RCC 7860 (cell line): ENCODE results near the gene GRM4.
"Not testable (repeated sequence)": the region's sequence is repeated elsewhere in the genome, so short reads cannot be mapped to it uniquely, and the experiment has no call there.

Source experiments
- DNase-seq: peaks from one replicate; pipeline ENCODE4 v3.0.0-alpha.2; 2015; ENCODE audit warnings: low spot score
- FAIRE-seq: peaks from 2 replicates; lab custom pipeline; 2012; peaks lifted over from hg19 to GRCh38; lab: Jason Lieb, UNC

The GRM4 gene

DNA sequence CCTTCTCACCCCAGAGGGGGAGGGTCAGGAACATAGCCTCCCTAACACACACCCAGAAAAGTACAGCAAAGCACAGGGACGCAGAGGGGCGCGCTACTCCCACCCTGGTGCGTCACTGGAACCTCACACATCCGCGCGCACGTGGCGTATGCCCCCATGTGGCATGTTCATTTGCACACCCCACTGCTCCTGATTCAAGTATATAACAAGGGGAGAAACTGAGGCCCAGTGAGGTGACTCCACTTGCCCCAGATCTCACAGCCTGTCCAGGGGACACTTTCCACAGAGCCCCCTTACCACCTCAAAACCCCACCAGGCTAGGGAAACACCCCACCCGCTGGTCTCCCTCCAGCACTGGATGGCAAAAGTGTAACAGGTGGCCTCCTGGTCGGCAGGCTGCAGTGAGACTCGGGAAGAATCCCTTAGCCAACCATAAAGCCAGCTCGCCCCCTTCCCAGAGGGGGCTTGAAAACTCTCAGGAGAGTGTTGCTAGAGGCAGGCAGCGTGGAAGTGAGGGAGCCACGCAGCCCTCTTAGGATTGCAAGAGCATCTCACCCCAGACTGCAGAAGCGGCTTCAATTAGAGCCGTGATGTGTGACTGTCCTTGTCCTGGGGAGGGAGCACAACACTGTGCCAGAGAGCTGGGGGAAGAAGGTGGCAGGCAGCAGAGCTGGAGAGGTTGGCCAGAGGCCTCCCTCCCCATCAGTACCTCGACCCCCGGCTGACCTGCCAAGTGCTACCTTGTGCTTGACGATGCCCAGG is at the start of gene GRM4:
GRM4 (minus strand) TSS at position 67 of the 762 bp plus-strand sequence. CDS start 12,591 bp downstream, outside the sequence.
- DNase-seq (no peak), FAIRE-seq (no peak)

DNA sequence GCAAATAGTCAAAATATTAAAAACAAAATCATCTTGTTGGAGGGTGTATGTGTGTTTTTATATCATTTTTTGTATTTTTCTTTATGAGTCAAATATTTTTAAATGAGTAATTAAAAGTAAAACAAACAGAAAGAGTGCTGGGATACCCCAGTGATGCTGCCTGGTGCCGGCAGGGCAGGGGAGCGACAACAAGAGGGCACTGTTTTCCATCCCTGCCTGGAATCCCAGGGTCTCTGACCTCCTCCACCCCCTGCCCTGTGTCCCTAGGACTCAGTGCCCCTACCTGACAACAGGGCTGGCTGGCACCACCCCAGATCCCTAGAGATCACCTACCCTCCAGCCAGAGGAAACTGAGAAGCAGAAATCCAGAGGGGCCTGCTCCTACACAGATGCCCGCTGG is 48.9 kb upstream of the GRM4 start:
- no peak for FAIRE-seq
- no peak for DNase-seq

DNA sequence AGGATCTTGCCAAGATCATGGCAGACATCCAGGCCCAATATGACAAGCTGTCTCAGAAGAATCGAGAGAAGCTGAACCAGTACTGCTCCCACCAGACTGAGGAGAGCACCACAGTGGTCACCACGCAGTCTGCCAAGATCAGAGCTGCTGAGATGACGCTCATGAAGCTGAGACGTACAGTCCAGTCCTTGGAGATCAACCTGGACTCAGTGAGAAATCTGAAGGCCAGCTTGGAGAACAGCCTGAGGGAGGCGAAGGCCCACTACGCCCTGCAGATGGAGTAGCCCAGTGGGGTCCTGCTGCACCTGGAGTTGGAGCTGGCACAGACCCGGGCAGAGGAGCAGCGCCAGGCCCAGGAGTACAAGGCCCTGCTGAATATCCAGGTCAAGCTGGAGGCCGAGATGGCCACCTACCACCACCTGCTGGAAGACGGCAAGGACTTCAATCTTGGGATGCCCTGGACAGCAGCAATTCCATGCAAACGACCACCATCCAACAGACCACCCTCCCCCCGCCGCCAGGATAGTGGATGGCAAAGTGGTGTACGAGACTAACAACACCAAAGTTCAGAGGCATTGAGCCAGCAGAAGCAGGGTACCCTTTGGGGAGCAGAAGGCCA is 44.7 kb upstream of the GRM4 start:
- no peak for DNase-seq
- FAIRE-seq: no peak

DNA sequence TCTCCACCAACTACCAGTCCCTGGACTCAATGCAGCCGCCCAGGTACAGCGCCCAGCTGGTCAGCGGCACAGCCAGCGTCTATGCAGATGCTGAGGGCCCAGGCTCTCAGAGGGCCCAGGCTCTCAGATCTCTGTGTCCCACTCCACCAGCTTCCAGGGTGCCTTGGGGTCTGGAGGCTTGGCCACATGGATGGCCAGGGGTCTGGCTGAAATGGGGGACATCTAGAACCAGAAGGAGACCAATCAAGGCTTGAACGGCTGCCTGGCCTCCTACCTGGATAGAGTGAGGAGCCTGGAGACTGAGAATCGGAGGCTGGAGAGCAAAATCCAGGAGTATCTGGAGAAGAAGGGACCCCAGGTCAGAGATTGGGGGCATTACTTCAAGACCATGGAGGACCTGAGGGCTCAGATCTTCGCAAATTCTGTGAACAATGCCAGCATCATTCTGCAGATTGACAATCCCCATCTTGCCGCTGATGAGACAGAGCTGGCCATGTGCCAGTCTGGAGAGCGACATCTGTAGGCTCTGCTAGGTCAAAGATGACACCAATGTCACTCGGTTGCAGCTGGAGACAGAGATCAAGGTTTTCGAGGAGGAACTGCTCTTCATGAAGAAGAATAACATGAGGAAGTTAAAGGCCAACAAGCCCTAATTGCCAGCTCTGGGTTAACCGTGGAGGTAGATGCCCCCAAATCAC is 44.1 kb upstream of the GRM4 start:
- DNase-seq: no peak
- no peak for FAIRE-seq

DNA sequence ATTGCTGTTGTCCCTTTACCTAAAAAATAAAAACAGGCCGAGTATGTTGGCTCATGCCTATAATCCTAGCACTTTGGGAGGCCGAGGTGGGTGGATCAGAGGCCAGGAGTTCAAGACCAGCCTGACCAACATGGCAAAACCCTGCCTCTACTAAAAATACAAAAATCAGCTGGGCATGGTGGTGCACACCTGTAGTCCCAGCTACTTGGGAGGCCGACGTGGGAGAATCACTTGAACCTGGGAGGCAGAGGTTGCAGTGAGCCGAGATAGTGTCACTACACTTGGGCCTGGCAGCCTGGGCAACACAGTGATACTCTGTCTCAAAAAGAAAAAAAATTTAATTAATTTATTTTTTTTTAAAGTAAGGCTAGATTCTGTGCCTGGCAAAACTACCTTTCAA is 38.8 kb upstream of the GRM4 start:
- not testable (repeated sequence) for DNase-seq, FAIRE-seq

DNA sequence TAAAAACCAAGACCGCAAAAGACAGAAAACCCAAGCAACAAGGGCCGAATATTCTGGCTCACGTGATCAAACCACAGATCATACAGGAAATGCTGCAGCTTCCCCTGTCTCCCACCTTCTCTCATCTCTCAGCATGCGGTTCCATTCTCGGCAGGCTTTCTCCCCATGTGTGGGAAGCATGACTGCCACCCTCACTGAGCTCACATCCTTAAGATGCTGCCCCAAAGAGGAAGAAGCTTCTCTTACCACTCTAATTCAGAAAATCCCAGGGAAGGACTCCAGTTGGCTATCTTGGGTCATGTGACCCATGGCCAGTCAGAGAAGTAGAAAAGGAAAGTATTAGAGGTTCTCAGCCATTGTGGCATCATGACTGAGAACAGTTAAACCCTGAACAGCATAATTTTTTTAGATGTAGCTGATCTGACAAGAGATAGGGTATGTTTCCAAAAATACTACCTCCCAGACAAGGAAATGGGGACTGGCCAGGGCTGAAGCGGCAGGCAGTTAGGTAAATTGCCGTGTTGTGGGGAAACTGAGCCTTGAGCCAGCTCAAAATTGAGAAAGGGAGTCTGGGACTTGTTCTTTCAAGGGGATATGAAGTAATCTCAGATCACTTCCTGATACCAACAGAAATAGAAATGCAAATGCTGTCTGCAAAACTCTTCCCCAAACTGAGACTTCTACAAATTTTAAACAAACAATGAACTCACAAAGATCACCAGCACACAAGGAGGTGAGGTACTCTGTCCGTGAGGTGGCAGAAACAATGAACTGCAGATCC is 37.1 kb upstream of the GRM4 start:
- DNase-seq (no peak), FAIRE-seq (no peak)

DNA sequence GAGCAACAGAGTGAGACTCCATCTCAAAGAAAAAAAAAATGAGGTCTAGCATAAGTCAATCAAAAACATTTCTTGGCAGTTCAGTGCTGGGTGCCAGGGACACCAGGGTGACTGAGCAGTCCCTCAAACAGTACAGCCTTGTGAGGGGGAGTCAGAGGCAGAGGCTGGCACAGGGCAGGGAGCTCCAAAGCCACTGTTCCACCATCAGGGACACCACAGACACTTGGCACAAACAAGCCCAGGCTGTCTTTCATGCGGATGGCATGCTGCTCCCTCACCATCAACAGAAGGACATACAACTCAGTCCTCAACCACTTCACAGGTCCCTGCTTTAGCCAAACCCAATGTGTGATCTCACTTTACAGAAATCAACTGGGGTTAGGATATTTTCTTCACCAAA is 36.0 kb upstream of the GRM4 start:
- no peak for DNase-seq

DNA sequence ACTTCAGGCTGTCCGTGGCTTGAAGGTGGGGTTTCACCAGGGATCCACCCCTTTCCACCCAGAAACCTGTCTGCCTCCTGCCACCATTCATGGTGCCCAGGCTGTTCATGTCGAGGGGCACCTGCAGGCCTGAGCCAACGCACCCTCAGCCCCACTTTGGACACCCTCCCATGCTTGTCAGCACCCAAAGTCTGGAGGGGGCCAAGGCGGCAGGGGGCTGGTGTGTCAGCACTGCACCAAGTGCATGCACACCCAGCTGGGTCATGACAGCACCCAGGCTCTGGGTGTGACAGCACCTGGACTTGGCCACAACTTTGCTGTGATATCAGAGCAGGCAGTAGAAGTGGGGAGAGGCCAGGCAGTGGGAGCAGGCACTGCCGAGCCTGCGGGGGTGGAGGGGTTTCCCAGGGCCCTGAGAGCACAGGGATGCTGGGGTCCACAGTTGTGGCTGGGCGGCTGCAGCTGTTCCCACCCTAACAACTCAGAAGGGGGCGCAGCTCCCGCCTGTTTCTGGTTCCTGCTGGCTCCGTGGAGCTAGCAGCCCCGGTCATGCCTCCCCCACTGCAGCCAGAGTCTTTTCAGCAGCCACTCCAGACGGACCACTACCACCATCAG is 33.3 kb upstream of the GRM4 start:
- no peak for DNase-seq
- no peak for FAIRE-seq

More for the DNA sequence above, 36.0 kb upstream of the GRM4 start:
- FAIRE-seq: no peak

DNA sequence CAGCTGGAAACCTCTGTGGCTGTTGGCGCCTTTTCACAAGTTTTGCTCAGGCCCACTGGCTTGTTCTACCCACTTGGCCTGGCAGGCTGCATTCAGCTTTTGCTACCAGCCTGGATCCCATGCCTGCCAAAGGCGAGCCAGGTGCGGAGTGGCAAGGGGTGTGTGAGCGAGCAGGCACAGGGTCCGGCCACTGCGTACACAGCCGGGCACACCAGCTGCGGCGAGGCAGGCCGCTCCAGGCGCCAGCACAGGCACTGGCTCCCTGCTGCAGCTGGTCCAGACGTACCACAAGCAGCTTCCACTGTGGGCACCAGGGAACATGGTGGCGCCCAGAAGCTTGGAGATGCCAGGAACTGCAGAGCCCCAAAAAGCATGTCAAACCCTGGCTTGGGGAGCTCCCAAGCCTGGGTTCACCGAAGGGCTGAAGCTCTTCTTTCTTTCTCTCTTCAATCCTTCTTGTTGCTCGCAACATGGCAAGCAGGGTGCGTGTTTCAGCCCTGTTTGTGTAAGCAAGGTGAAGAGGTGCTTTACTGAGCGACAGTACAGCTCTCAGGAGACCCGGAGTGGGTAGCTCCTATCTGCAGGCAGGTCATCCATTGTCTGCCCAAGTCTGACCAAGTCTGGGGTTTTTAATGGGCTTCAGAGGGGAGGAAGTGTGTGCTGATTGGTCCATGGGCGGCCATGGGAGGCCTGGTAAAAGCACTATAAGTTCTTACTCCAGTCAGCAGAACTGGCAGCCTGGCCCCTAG is 32.6 kb upstream of the GRM4 start:
- no peak for DNase-seq
- no peak for FAIRE-seq

DNA sequence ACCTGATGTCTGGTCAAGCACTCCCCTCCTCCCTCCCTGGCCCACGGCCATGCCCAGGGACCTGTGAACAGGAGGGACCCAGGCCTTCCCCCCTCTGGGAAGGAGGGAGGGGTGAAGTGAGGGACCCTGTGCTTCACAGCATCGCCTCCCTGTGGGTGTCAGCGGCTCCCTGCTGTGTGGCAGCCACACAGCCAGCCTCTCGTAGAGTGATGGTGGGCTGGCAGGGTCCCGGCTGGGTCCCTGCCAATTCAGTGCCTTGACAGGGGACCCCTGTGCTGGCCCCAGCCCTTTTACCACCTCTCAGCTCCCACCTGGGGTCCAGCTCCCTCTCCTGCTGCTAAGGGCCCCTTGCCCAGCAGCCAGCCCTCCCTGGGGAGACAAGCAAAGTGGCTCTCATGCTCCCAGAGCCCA is 31.3 kb upstream of the GRM4 start:
- no peak for FAIRE-seq

DNA sequence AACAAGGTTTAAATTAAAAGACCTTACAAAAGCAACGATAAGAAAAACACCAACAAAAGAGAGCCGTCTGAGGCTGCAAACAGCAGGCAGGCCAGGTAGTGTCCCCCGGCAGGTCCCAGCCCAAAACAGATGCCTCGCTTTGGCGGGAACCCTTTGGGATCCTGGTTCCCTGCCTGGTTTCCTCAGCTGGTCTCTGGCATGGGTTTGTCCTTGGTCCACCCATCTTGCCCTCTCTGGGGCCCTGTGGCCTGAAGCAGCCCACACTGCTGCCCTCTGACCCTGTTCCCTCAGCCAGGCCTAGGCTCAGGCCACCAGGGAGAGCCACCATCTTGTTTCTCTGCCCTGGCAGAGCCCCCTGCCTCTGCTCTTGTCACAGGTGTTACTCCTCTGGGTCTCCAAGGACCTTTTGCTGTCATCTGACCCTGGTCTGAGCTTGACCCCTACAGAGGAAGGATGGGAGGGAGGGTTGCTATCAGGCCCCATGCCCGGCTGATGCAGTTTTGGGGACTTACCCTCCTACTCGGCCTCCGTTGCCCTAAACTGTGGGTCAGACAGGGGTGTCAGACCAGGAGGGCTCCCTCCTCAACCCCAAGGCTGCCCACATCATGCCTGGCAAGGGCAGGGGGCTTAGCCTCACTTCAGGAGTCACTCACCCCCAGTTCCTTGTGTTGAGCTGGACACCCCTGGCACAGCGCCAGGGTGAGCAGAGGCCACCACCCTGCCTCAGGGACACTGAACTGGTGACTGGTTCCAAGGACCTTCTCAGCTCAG is 30.6 kb upstream of the GRM4 start:
- DNase-seq (no peak), FAIRE-seq (no peak)

More for the DNA sequence above, 31.3 kb upstream of the GRM4 start:
- DNase-seq: no peak

DNA sequence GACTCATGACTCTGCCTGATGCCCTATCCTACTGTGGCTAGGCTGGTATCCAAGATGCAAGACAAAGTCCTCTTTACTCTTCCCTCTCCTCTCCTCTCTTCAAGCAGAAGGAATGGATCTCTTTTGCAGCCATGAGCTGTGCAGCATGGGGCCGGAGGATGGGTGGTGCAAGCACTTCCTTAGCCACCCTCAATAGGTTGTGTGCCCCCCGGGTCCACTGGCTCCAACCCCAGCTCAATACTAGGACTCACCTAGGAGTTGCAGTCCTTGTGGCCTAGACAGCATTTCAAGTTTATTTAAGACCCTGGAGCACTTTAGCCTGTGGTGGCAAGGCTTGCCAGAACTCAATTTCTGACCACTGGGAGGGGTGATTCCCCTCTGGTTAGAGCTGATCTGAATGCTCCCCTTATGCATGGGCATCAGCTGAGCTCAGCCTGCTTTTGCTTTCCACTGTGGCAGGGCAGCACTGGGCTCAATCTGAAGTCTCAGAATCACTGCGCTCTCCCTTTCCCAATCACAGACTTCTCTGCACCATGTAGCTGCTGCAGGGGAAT is 29.0 kb upstream of the GRM4 start:
- no peak for DNase-seq

DNA sequence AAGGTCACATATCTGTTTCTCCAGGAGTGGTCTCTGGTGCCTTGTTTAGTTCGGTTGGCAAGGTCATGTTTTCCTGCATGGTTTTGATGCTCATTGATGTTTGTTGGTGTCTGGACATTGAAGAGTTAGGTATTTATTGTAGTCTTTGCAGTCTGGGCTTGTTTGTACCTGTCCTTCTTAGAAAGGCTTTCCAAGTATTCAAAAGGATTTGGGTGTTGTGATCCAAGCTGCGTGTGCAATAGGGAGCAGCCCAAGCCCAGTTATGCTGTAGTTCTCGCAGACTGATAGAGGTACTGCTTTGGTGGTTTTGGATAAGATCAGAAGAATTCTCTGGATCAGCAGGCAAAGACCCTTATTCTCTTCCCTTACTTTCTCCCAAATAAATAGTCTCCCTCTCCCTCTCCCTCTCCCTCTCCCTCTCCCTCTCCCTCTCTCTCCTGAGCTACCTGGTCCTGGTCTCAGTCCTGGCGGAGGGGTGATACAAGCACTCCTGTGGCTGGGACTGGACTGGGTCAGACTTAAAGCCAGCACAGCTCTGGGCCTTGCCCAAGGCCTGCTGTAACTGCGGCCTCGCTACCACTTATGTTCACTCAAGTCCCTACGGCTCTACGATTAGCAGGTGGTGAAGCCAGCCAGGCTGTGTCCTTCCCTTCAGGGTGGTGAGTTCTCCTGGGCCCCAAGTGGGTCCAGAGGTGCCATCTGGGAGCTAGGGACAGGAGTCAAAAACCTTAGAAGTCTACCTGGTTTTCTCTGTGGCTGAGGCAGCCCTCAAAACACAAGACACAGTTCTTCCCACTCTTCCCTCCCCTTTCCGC is 27.3 kb upstream of the GRM4 start:
- no peak for DNase-seq
- FAIRE-seq: no peak

More for the DNA sequence above, 29.0 kb upstream of the GRM4 start:
- FAIRE-seq: no peak

DNA sequence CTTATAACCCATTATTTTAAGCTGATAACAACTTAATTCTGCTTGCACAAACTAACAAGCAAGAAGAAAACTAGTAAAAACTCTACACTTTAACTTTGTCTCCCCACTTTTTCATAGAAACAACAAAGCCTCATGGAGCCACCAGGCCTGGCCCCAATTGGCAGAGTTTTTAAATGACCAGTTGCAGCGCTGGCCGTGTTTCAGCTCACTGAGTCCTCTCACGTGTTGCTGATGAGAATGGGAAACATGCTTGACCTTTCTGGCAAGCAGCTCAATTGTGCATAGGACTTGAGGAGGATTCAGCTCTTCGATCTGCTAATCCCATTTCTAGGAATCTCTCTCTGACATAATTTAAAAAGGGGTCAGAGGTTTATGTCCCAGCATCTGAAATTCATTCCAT is 24.5 kb upstream of the GRM4 start:
- FAIRE-seq: no peak
- DNase-seq: no peak

DNA sequence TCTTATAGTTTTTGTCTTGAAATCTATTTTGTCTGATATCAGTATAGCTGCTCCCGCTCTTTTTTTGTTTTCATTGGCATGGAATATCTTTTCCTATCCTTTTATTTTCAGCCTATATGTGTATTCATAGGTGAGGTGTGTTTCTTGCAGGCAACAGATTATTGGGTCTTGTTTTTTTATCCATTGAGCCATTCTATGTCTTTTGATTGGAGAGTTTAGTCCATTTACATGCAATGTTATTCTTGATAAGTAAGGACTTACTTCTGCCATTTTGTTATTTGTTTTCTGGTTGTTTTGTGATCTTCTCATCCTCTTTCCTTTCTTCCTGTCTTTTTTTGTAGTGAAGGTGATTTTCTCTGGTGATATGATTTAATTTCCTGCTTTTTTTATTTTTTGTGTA is 24.0 kb upstream of the GRM4 start:
- no peak for FAIRE-seq
- no peak for DNase-seq

DNA sequence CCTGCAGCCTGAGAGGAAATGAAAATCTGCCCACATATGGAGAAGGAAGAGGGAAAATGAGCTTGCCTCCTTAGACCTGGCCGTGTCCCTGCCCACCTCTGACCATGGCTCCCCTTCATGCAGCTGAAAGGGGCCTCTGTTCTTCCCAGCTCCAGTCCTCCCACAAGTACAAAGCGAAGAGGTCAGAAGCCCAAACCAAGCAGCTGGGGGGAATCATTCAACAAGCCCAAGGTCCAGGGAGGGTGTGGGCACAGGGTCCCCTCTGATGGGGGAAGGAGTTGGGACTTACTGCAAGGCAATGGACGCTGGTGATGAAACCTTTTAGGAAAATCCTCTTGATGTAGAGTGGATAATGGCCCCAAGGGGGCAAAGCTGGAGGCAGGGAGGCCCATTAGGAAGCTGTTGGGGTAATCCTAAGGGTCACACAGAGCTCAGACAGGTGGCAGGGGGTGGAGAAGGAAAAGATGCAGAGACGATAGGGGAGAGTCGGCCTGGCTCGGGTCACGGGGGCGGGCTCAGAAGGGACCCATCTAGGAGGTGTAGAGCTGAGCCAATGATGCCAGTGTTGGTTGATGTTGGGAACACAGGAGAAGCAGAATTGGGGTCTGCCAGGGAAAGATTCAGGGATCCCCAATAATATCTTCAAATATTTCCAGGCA is 16.1 kb upstream of the GRM4 start:
- FAIRE-seq (no peak), DNase-seq (no peak)

DNA sequence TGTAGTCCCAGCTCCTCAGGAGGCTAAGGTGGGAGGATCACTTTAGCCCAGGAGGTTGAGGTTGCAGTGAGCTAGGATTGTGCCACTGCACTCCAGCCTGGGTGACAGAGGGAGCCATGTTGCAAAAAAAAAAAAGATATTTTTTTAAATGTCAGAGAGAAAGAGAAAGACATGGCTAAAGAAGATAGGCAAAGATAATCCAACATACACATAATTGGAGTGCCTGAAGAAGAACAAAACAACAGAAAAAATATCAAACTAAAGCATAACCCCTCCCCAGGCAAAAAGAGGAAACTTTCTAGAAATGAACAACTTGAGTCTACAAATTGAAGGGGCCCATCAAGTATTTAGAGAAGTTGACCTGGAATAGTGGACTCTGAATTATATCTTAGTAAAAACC is 14.0 kb upstream of the GRM4 start:
- FAIRE-seq (no peak), DNase-seq (no peak)

DNA sequence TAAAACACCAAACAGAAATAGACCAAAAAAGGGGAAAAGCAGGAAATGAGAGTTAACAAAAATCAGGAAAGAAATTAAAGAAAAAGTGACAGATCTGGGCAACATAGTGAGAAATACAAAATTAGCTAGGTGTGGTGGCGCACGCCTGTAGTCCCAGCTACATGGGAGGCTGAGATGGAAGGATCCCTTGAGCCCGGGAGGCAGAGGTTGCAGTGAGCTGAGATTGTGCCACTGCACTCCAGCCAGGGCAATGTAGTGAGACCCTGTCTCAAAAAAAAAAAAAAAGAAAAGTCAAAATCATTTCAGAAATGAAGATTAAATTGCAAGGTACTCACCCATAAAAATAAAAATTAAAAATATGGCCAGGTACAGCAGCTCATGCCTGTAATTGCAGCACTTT is 13.0 kb upstream of the GRM4 start:
- FAIRE-seq: no peak
- no peak for DNase-seq
